NT2/D1 (cell line): ENCODE results near the gene SURF6.

ENCODE experiments used
- DNase-seq: peaks from one replicate; pipeline ENCODE4 v3.0.0-alpha.2; 2011; ENCODE audit warnings: low read depth, low spot score
- H3K27me3 ChIP-seq: 2 replicates; pipeline ENCODE4 v1.6.0; 2011; ENCODE audit warnings: mild to moderate bottlenecking; ENCODE audit not compliant: insufficient read length, insufficient read depth
- H3K36me3 ChIP-seq: 2 replicates; pipeline ENCODE4 v1.6.1; 2011; ENCODE audit warnings: mild to moderate bottlenecking, low read length, mixed read lengths; ENCODE audit not compliant: insufficient read depth, insufficient read length
- H3K4me1 ChIP-seq: 2 replicates; pipeline ENCODE4 v1.5.1; 2011; ENCODE audit not compliant: insufficient read depth, insufficient read length
- H3K4me3 ChIP-seq: 2 replicates; pipeline ENCODE4 v1.5.1; 2011; ENCODE audit warnings: low read depth; ENCODE audit not compliant: insufficient read length
- H3K9ac ChIP-seq: 2 replicates; pipeline ENCODE4 v1.6.0; 2011; ENCODE audit warnings: low read depth; ENCODE audit not compliant: insufficient read length
- H3K9me3 ChIP-seq: 2 replicates; pipeline ENCODE4 v1.5.1; 2011; ENCODE audit warnings: mild to moderate bottlenecking, low read length; ENCODE audit not compliant: insufficient read depth
- SUZ12 ChIP-seq: IDR thresholded peaks from 2 replicates; pipeline ENCODE4 v1.6.1; 2011; ENCODE audit not compliant: insufficient read length, insufficient read depth; ENCODE audit errors: extremely low read depth
- YY1 ChIP-seq: IDR thresholded peaks from 2 replicates; pipeline ENCODE4 v1.6.1; 2011; ENCODE audit not compliant: insufficient read length, insufficient read depth
- ZNF274 ChIP-seq: IDR thresholded peaks from 2 replicates; pipeline ENCODE4 v1.6.1; 2011; ENCODE audit warnings: mild to moderate bottlenecking, low read depth, low read length

The SURF6 gene

GRCh38 chr9:133367221-133367620 is 31.2 kb upstream of the SURF6 start:
- Histone ChIP-seq H3K4me3 (no peak overlapping the region), H3K4me1 (peaks cover 2% of the 10 kb centered on the region), H3K36me3 (peaks cover 97% of the 10 kb centered on the region), H3K9ac (no peak overlapping the region), H3K9me3 (no peaks in the 10 kb centered on the region), H3K27me3 (no peaks in the 10 kb centered on the region)
- TF ChIP-seq YY1 = no peak
- no peak for TF ChIP-seq SUZ12
- TF ChIP-seq ZNF274 = no peak
- DNase-seq = no peak

GRCh38 chr9:133366435-133366834 is 30.4 kb upstream of the SURF6 start:
- no peak for DNase-seq
- Histone ChIP-seq H3K4me1 (peaks cover 2% of the 10 kb centered on the region), H3K9ac (no peak overlapping the region), H3K27me3 (no peaks in the 10 kb centered on the region), H3K9me3 (no peaks in the 10 kb centered on the region), H3K4me3 (no peak overlapping the region), H3K36me3 (peaks cover 97% of the 10 kb centered on the region)
- TF ChIP-seq YY1 (no peak), SUZ12 (no peak), ZNF274 (no peak)

GRCh38 chr9:133362359-133363044 is 26.5 kb upstream of the SURF6 start:
- TF ChIP-seq YY1 (no peak), SUZ12 (no peak), ZNF274 (no peak)
- Histone ChIP-seq H3K9me3 (no peaks in the 10 kb centered on the region), H3K9ac (no peak overlapping the region), H3K4me1 (peaks cover 15% of the 10 kb centered on the region), H3K36me3 (peaks cover 97% of the 10 kb centered on the region), H3K27me3 (no peaks in the 10 kb centered on the region), H3K4me3 (no peak overlapping the region)
- no peak for DNase-seq

- no peak overlapping the region for H3K4me3 ChIP-seq
- H3K9ac ChIP-seq = no peak overlapping the region
- TF ChIP-seq YY1 (no peak), SUZ12 (no peak), ZNF274 (no peak)
- peaks cover 94% of the 10 kb centered on the region for H3K36me3 ChIP-seq
- peaks cover 15% of the 10 kb centered on the region for H3K4me1 ChIP-seq
- no peaks in the 10 kb centered on the region for H3K27me3 ChIP-seq
- H3K9me3 ChIP-seq = no peaks in the 10 kb centered on the region
- no peak for DNase-seq
Observed at GRCh38 chr9:133361507-133362092, 25.6 kb upstream of the SURF6 start.

GRCh38 chr9:133360400-133361393 is 24.7 kb upstream of the SURF6 start:
- H3K9ac ChIP-seq = no peak overlapping the region
- no peak overlapping the region for H3K4me3 ChIP-seq
- TF ChIP-seq ZNF274 (no peak), YY1 (no peak), SUZ12 (no peak)
- H3K27me3 ChIP-seq = no peaks in the 10 kb centered on the region
- no peak for DNase-seq
- H3K9me3 ChIP-seq = no peaks in the 10 kb centered on the region
- H3K36me3 ChIP-seq = peaks cover 85% of the 10 kb centered on the region
- peaks cover 15% of the 10 kb centered on the region for H3K4me1 ChIP-seq

- H3K27me3 ChIP-seq = no peaks in the 10 kb centered on the region
- no peak for TF ChIP-seq YY1
- H3K9me3 ChIP-seq = no peaks in the 10 kb centered on the region
- H3K36me3 ChIP-seq = peaks cover 79% of the 10 kb centered on the region
- no peak for DNase-seq
- H3K9ac ChIP-seq = peak overlapping the region; percentile 18
- H3K4me1 ChIP-seq = peaks cover 18% of the 10 kb centered on the region
- no peak overlapping the region for H3K4me3 ChIP-seq
Observed at GRCh38 chr9:133359399-133360175, 23.6 kb upstream of the SURF6 start.
